Measurements from ENCODE around the gene HYAL2.

- TF ChIP-seq CTCF (IDR thresholded peaks at IDR 0.05; ENCODE audit: insufficient read depth, low read length, poor library complexity, severe bottlenecking) (no peak), EZH2phosphoT487 (conservative IDR thresholded peaks at IDR 0.05; ENCODE audit: low read length) (no peak)
Measured at GRCh38 chr3:50358911-50359759, 36.6 kb upstream of the HYAL2 start, which contains the start of gene TMEM115.
